Esophagus muscularis mucosa (tissue), 4 donors: ENCODE measurements around the gene NME7. TPM values are rescaled to one million over a fixed set of nuclear protein-coding genes. Genes with fewer than 3 reads are reported as not detected.
A peak's percentile ranks its signal among the peaks of the same experiment; 100 is the strongest.

Experiments used
- DNase-seq: peaks from one replicate; pipeline ENCODE4 v3.0.0-alpha.2; 2017; ENCODE audit errors: extremely low spot score
- H3K27ac ChIP-seq, 4 donors: fragments of 200-600 bp; sonication (generic); replicated peaks in 1 of 4; 1 replicate in 3 of 4; 2 replicates in 1 of 4; pipeline ENCODE4 v1.5.1; 2016 to 2019; ENCODE audit warnings: mild to moderate bottlenecking in 1 of 4
- H3K27me3 ChIP-seq, 4 donors: fragments of 200-600 bp; sonication (generic); one replicate each; pipeline versions ENCODE4 v1.5.1 to v1.6.0; 2016 to 2019
- H3K36me3 ChIP-seq, 4 donors: fragments of 200-600 bp; sonication (generic); one replicate each; pipeline ENCODE4 v1.5.1; 2016 to 2019
- H3K4me1 ChIP-seq, 4 donors: fragments of 200-600 bp; sonication (generic); one replicate each; pipeline ENCODE4 v1.5.1; 2016 to 2019
- H3K4me3 ChIP-seq, 4 donors: fragments of 200-600 bp; sonication (generic); 1 replicate in 2 of 4; 2 replicates in 2 of 4; pipeline ENCODE4 v1.5.1; 2016 to 2019; ENCODE audit warnings: mild to moderate bottlenecking in 4 of 4, moderate library complexity in 1 of 4
- H3K9me3 ChIP-seq, 4 donors: fragments of 200-600 bp; sonication (generic); 1 replicate in 3 of 4; 2 replicates in 1 of 4; pipeline ENCODE4 v1.5.1; 2016 to 2019
- EP300 ChIP-seq: sonication (generic); formaldehyde crosslinking; IDR thresholded peaks from one replicate; pipeline ENCODE4 v1.6.1; 2017; ENCODE audit warnings: antibody characterized with exemption
- POLR2A ChIP-seq: fragments of 450-650 bp; IDR thresholded peaks from one replicate; pipeline ENCODE4 v1.6.1; 2017; ENCODE audit warnings: antibody characterized with exemption, moderate library complexity, mild to moderate bottlenecking, low read depth
- POLR2AphosphoS5 ChIP-seq, 2 donors: sonication (generic); formaldehyde crosslinking; IDR thresholded peaks; one replicate each; pipeline ENCODE4 v1.6.1; 2017; ENCODE audit warnings: antibody characterized with exemption in 2 of 2
- WGBS: methylation state at CpG from one replicate; pipeline ENCODE4 v1.1.5; 2018; 5-methylcytosine and 5-hydroxymethylcytosine counted together
- intact Hi-C: fragments of 100-400 bp; cut with DNase I; formaldehyde crosslinking; loops from one replicate; pipeline ENCODE4 v1.15.1; 2023
- total RNA-seq, 4 donors: library from RNA; depleted of rRNA; stranded (reverse); fragments of >200 nt; gene quantifications; one replicate each; pipeline versions ENCODE4 v1.1.0 to v1.2.1, GENCODE V29; 2016
- TF ChIP-seq, protein P1 (sequence below), 3 experiments: fragments of 200-600 bp in 2 of 3; fragments of 450-650 bp in 1 of 3; sonication (generic) in 2 of 3; IDR thresholded peaks; one replicate each; pipeline ENCODE4 v1.5.1; 2017 to 2019; ENCODE audit warnings: antibody characterized with exemption in 3 of 3, mild to moderate bottlenecking in 2 of 3, moderate library complexity in 1 of 3

Gene NME7
- total RNA-seq, 4 donors from 2014 or later, result 10.2 to 27.8 (median 14.5) TPM

GRCh38 chr1:169130683-169131082, 236.9 kb downstream of the NME7 start:
- Histone ChIP-seq H3K4me3 (no peak overlapping the region), H3K27ac (peak overlapping the region in 2 of 4 donors; percentile 9 to 23), H3K27me3 (no peaks in the 10 kb centered on the region), H3K9me3 (no peaks in the 10 kb centered on the region), H3K4me1 (peaks cover 17 to 67% (median 56%) of the 10 kb centered on the region in 4 donors), H3K36me3 (peaks cover 6 to 70% (median 39%) of the 10 kb centered on the region in 4 donors)
- intact Hi-C loops, result loop anchor here (10.0 kb wide), 1 partner anchor 526 kb away; no protein-coding TSS in a partner anchor
- whole genome bisulfite sequencing, result 94% methylated on average over 4 of the region's 4 CpGs
- TF ChIP-seq, protein P1, sequence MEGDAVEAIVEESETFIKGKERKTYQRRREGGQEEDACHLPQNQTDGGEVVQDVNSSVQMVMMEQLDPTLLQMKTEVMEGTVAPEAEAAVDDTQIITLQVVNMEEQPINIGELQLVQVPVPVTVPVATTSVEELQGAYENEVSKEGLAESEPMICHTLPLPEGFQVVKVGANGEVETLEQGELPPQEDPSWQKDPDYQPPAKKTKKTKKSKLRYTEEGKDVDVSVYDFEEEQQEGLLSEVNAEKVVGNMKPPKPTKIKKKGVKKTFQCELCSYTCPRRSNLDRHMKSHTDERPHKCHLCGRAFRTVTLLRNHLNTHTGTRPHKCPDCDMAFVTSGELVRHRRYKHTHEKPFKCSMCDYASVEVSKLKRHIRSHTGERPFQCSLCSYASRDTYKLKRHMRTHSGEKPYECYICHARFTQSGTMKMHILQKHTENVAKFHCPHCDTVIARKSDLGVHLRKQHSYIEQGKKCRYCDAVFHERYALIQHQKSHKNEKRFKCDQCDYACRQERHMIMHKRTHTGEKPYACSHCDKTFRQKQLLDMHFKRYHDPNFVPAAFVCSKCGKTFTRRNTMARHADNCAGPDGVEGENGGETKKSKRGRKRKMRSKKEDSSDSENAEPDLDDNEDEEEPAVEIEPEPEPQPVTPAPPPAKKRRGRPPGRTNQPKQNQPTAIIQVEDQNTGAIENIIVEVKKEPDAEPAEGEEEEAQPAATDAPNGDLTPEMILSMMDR (IDR thresholded peaks at IDR 0.05), result no peak
- TF ChIP-seq POLR2A, result no peak
- TF ChIP-seq EP300, result no peak
- no peak for TF ChIP-seq POLR2AphosphoS5 (IDR thresholded peaks at IDR 0.05)
- DNase-seq, result no peak

DNA sequence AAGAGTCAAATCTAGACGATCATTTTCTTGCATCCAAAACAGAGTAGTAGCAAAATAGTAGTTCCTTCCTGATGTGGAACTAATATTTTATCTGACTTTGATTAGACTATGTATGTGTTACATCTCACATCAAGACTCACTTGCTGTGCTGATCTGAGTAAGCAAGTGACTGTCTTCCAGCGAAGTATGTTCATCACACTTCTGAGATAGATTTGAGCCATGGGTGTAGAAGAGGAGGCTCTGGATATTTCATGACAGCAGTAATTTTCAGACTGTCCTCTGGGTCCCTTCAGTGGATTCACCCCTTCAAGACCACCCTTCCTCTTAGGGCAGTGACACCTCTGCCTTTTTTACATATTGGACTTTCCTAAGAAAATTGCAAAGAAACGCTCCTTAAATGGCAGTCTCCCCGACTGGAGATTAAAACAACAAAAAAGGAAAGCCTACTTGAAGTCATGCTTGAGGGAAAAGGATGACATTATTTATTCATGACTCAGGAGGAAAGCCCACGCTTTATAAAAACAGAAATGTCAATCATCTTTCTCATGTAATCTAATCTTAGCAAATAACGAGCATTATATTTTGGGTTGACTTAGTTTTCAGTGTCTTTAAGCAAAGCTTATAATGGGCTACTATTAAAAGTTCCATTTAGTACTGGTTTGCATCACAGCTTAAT, 238.3 kb downstream of the NME7 start:
- Histone ChIP-seq H3K36me3 (peaks cover 6 to 80% (median 46%) of the 10 kb centered on the region in 4 donors), H3K4me3 (no peak overlapping the region), H3K9me3 (no peaks in the 10 kb centered on the region), H3K27me3 (no peaks in the 10 kb centered on the region), H3K27ac (peak overlapping the region; percentile 25 to 64 (median 44)), H3K4me1 (peaks cover 17 to 67% (median 59%) of the 10 kb centered on the region in 4 donors)
- DNase-seq, result no peak
- intact Hi-C loops, result no loop called here
- TF ChIP-seq EP300, result no peak
- TF ChIP-seq POLR2A, result no peak
- TF ChIP-seq POLR2AphosphoS5 (IDR thresholded peaks at IDR 0.05), result no peak
- TF ChIP-seq, protein P1 (IDR thresholded peaks at IDR 0.05), result no peak
- 62% methylated on average over 6 of the region's 6 CpGs for whole genome bisulfite sequencing

- Histone ChIP-seq H3K4me3 (no peak overlapping the region), H3K36me3 (peaks cover 6 to 80% (median 49%) of the 10 kb centered on the region in 4 donors), H3K9me3 (no peaks in the 10 kb centered on the region), H3K27ac (peak overlapping the region; percentile 6 to 64 (median 44)), H3K27me3 (no peaks in the 10 kb centered on the region), H3K4me1 (peaks cover 17 to 62% (median 53%) of the 10 kb centered on the region in 4 donors)
- no peak for DNase-seq
- TF ChIP-seq, protein P1 (IDR thresholded peaks at IDR 0.05), result no peak
- TF ChIP-seq EP300, result no peak
- TF ChIP-seq POLR2A, result no peak
- no peak for TF ChIP-seq POLR2AphosphoS5 (IDR thresholded peaks at IDR 0.05)
- intact Hi-C loops, result no loop called here
- 87% methylated on average over 2 of the region's 2 CpGs for WGBS
Measured at GRCh38 chr1:169128562-169128961, 239.0 kb downstream of the NME7 start.

DNA sequence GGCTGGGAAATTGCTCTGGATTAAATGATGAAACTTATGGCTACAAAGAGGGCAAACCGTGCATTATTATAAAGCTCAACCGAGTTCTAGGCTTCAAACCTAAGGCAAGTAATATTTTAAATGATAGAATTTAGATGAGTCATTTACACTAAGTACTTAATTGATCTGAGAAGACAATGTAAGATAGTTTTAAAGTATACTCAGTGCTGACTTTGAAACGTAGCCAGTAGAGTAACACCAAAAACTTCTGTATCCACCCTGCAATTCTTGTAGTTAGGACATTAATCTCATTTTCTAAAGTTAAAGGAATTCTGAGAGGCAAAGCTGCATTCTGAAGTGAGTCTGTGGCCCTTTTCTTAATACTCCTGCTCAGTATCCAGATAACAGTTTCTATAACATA, 240.3 kb downstream of the NME7 start:
- TF ChIP-seq POLR2AphosphoS5 (IDR thresholded peaks at IDR 0.05) (no peak), POLR2A (no peak), EP300 (no peak)
- TF ChIP-seq, protein P1 (IDR thresholded peaks at IDR 0.05), result no peak
- no peaks in the 10 kb centered on the region for H3K27me3 ChIP-seq
- H3K27ac ChIP-seq, result peak overlapping the region in 3 of 4 donors; percentile 9 to 47 (median 33)
- DNase-seq, result no peak
- peaks cover 6 to 71% (median 49%) of the 10 kb centered on the region in 4 donors for H3K36me3 ChIP-seq
- H3K4me3 ChIP-seq, result no peak overlapping the region
- H3K4me1 ChIP-seq, result peaks cover 22 to 49% (median 43%) of the 10 kb centered on the region in 4 donors
- H3K9me3 ChIP-seq, result no peaks in the 10 kb centered on the region
- WGBS, result 73% methylated on average over 3 of the region's 3 CpGs
- intact Hi-C loops, result no loop called here
